ENCODE measurements around the gene GNB1. TPM values are rescaled to one million over a fixed set of nuclear protein-coding genes. Genes with fewer than 3 reads are reported as not detected.

GNB1 gene
- total and polyA plus RNA-seq, 9 of the 15 experiments (the other 6 are each of a cell fraction or from before 2014, with no cell fraction given), result 34.3 to 388 (median 114) TPM

DNA sequence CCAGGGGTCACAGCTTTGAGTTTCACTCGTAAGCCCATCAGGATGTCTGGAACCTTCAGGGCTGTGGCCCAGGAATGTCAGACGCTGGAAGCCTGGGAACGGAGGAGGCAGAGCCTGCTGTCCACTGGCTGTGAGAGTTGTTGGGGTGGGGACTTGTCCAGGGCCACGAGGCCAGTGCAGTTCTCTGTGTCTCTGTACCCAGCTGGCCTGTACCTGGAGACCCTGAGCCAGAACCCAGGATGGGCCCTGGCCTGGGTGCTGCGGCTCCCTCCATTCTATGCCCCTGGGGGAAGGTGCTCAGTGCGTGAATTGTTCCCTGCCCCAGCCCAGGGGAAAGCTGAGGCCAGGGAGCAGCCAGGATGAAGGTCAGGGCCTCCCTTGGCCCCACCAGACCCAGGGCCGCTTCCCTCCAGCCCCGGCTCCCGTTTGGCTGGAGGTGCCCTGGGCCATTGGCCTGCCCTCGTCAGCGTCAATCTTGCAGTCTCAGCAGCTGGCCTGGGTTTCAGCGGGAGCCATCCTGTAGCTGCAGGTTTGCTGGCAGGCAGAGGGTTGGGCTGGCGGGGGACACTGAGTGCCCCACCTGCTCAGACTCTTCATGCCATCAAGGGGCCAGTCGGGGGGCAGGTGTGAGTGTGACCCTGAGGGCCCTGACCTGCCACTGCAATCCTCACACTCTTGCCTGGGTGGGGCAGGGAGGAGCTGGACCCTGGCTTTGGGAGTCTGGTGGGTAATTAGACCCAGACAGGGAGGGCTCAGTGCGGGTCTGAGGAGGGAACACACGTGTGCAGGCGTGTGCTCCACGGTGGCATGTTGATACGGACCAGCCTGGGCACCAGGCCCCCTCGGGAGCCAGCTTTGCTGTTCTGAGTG, 23.4 kb upstream of the GNB1 start:
- intact Hi-C loops (cut with micrococcal nuclease), result no loop called here
- peak overlapping the region in 1 of 2 experiments; percentile 65; a peak in 2 of 4 replicates for H3K9ac ChIP-seq (ENCODE audit: insufficient read depth in 1 of 2, low read depth in 2 of 2, low read length in 2 of 2)

More for the DNA sequence above, 23.4 kb upstream of the GNB1 start:
- ChIA-PET POLR2A (interaction anchor here (0.6 to 2.5 kb wide), 3 partner anchors 13 to 162 kb away, joined by 3 to 6 read pairs (median 4); no protein-coding TSS in a partner anchor), CTCF (ENCODE audit: low intra/inter-chr PET ratio) (no interaction called here)
- no peaks in the 10 kb centered on the region for H3K36me3 ChIP-seq (ENCODE audit: control insufficient read depth, insufficient read depth, low read length)
- BruUV-seq (replicated peaks), result no TSS peak
- no peaks in the 10 kb centered on the region for H3K79me2 ChIP-seq (ENCODE audit: control insufficient read depth, insufficient read depth, low read length)
- FAIRE-seq, result no peak
- ATAC-seq, result no peak
- WGBS (ENCODE audit: insufficient coverage, low coverage, missing lambda C conversion rate), result 33% methylated on average over 20 of the region's 20 CpGs
- no peaks in the 10 kb centered on the region for H3K27me3 ChIP-seq (ENCODE audit: control insufficient read depth in 2 of 2, insufficient read depth in 2 of 2, low read length in 2 of 2)
- H3K9me3 ChIP-seq (replicated peaks; ENCODE audit: control insufficient read depth, insufficient read depth, low read depth, low read length), result no peaks in the 10 kb centered on the region
- H3K4me1 ChIP-seq (replicated peaks in 1 of 2; ENCODE audit: control insufficient read depth in 2 of 2, insufficient read depth in 2 of 2, low read length in 2 of 2), result peaks cover 6 to 63% of the 10 kb centered on the region in 2 experiments
- TF ChIP-seq ZFP30 (CRISPR knock-in tag; IDR thresholded peaks at IDR 0.05; ENCODE audit: borderline replicate concordance) (no peak), MTA3 (IDR thresholded peaks at IDR 0.05; ENCODE audit: borderline replicate concordance) (no peak), CEBPG (CRISPR knock-in tag; IDR thresholded peaks at IDR 0.05) (no peak), CEBPG (tag; conservative IDR thresholded peaks at IDR 0.05 in 1 of 2, IDR thresholded peaks at IDR 0.05 in 1 of 2) (no peak), SREBF2 (CRISPR knock-in tag; IDR thresholded peaks at IDR 0.05) (no peak)
- TF ChIP-seq, protein P1, sequence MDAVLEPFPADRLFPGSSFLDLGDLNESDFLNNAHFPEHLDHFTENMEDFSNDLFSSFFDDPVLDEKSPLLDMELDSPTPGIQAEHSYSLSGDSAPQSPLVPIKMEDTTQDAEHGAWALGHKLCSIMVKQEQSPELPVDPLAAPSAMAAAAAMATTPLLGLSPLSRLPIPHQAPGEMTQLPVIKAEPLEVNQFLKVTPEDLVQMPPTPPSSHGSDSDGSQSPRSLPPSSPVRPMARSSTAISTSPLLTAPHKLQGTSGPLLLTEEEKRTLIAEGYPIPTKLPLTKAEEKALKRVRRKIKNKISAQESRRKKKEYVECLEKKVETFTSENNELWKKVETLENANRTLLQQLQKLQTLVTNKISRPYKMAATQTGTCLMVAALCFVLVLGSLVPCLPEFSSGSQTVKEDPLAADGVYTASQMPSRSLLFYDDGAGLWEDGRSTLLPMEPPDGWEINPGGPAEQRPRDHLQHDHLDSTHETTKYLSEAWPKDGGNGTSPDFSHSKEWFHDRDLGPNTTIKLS (IDR thresholded peaks at IDR 0.05; ENCODE audit: borderline replicate concordance, low read depth), result no peak
- TF ChIP-seq, protein P2, sequence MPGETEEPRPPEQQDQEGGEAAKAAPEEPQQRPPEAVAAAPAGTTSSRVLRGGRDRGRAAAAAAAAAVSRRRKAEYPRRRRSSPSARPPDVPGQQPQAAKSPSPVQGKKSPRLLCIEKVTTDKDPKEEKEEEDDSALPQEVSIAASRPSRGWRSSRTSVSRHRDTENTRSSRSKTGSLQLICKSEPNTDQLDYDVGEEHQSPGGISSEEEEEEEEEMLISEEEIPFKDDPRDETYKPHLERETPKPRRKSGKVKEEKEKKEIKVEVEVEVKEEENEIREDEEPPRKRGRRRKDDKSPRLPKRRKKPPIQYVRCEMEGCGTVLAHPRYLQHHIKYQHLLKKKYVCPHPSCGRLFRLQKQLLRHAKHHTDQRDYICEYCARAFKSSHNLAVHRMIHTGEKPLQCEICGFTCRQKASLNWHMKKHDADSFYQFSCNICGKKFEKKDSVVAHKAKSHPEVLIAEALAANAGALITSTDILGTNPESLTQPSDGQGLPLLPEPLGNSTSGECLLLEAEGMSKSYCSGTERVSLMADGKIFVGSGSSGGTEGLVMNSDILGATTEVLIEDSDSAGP (CRISPR knock-in tag; IDR thresholded peaks at IDR 0.05), result no peak
- H3K27ac ChIP-seq (ENCODE audit: extremely low read depth, low read depth, low read length), result no peak overlapping the region
- peak in 1 of 4 experiments; percentile 3 for DNase-seq (ENCODE audit: extremely low read depth in 1 of 4, low spot score in 3 of 4)
- no peaks in the 10 kb centered on the region for H3K9me1 ChIP-seq (ENCODE audit: control insufficient read depth, insufficient read depth, low read length)
- 0 out of 2 replicates have a peak, but pooled peaks cover 4% of the 10 kb centered on the region for H4K20me1 ChIP-seq (replicated peaks; ENCODE audit: control insufficient read depth, insufficient read depth, low read length)
- H3K4me3 ChIP-seq, result no peak overlapping the region
- in situ Hi-C loops (cut with MboI), result loop anchor here (10.0 kb wide), 1 partner anchor 550 kb away; no protein-coding TSS in a partner anchor
- no peak overlapping the region for H3K4me2 ChIP-seq (ENCODE audit: insufficient read depth, low read length)
- no peak overlapping the region for H2AFZ ChIP-seq (ENCODE audit: low read depth, low read length)
